Aorta (tissue), 5 donors: ENCODE data around the gene CD300A. TPM values are rescaled to one million over a fixed set of nuclear protein-coding genes. Genes with fewer than 3 reads are reported as not detected.

ENCODE experiments used
- ATAC-seq: fragments of 200-7000 bp; cut with Tn5 transposase; one replicate; pipeline ENCODE4 v1.9.1; 2022; ENCODE audit warnings: moderate library complexity; ENCODE audit not compliant: low FRiP score
- DNase-seq, 2 donors: peaks; one replicate each; pipeline ENCODE4 v3.0.0-alpha.2; 2020
- H3K27ac ChIP-seq, 2 donors: one replicate each; pipeline ENCODE4 v1.5.1; 2013; ENCODE audit warnings: low read length in 2 of 2, mild to moderate bottlenecking in 2 of 2, moderate library complexity in 2 of 2, control low read depth in 1 of 2, inconsistent platforms in 1 of 2, low read depth in 1 of 2
- H3K27me3 ChIP-seq, 2 donors: one replicate each; pipeline ENCODE4 v1.6.1; 2013; ENCODE audit warnings: control low read depth in 1 of 2, low read length in 1 of 2, mild to moderate bottlenecking in 1 of 2, moderate library complexity in 1 of 2; ENCODE audit not compliant: insufficient read depth in 2 of 2, control insufficient read depth in 1 of 2
- H3K36me3 ChIP-seq, 2 donors: one replicate each; pipeline ENCODE4 v1.6.1; 2013; ENCODE audit warnings: control low read depth in 1 of 2, low read length in 1 of 2, mild to moderate bottlenecking in 1 of 2; ENCODE audit not compliant: insufficient read depth in 2 of 2, control insufficient read depth in 1 of 2
- H3K4me1 ChIP-seq, 2 donors: one replicate each; pipeline ENCODE4 v1.6.1; 2013; ENCODE audit warnings: low read length in 2 of 2, control low read depth in 1 of 2, mild to moderate bottlenecking in 1 of 2, moderate library complexity in 1 of 2; ENCODE audit not compliant: insufficient read depth in 2 of 2, control insufficient read depth in 1 of 2
- H3K4me3 ChIP-seq, 2 donors: one replicate each; pipeline ENCODE4 v1.5.1; 2013; ENCODE audit warnings: low read length in 2 of 2, control low read depth in 1 of 2, mild to moderate bottlenecking in 1 of 2
- H3K9me3 ChIP-seq: one replicate; pipeline ENCODE4 v1.6.1; 2013; ENCODE audit warnings: mild to moderate bottlenecking, low read length; ENCODE audit not compliant: control insufficient read depth
- WGBS, 2 donors: extraction: QIAGEN DNeasy Blood & Tissue Kit; methylation state at CpG; one replicate each; pipeline ENCODE4 v1.1.7; 2013; 5-methylcytosine and 5-hydroxymethylcytosine counted together
- intact Hi-C, 2 donors: fragments of 100-400 bp; cut with DNase I; formaldehyde crosslinking; loops; one replicate each; pipeline versions ENCODE4 v1.14.2 to v1.15.0; 2022
- long read RNA-seq, 2 donors: library from polyadenylated mRNA; unstranded; transcript quantifications; one replicate each; pipeline ENCODE4 v2.0.0, GENCODE V29; 2020 to 2021
- polyA plus RNA-seq, 2 donors: library from polyadenylated mRNA; stranded (reverse); fragments of 200-250 nt; gene quantifications; one replicate each; pipeline ENCODE4 v1.2.3, GENCODE V29; 2013
- total RNA-seq, 2 donors: library from RNA; stranded (reverse); fragmentation: NEBNext Ultra II Directional; extraction: Animal tissue kit (Norgen Biotek cat#: 25700); gene quantifications; one replicate each; pipeline ENCODE4 v1.2.1, GENCODE V29; 2021
- donor health status: healthy with polysubstance abuse.
- donor health status: Bipolar disorder and iron deficiency.
- donor health status: DM: no; HTN: no; CAD: no.
- donor health status: DM: no; HTN: no; CAD: no.
- donor health status: DM: yes; HTN: yes; CAD: no.

The CD300A gene
- total RNA-seq (10 to 100 TPM; 10.3 to 10.4 TPM), polyA plus RNA-seq (1 to 10 TPM; 2.6 to 9.1 TPM)
- long read RNA-seq, donor 1, transcript CD300A-202 (7 exons, 1,858 nt) = major isoform, 37 of 59 reads
- long read RNA-seq, donor 1, partial matches to known transcripts = 3 of 59 reads
- long read RNA-seq, donor 1, other reads (novel, unspliced or antisense) = 16 of 59 reads
- long read RNA-seq, donor 2, transcript CD300A-202 (7 exons, 1,858 nt) = major isoform, 6 of 8 reads
- long read RNA-seq, donor 2, partial matches to known transcripts = 0 of 8 reads
- long read RNA-seq, donor 2, other reads (novel, unspliced or antisense) = 2 of 8 reads

- Histone ChIP-seq H3K4me3 (no peak within 1 kb of the TSS), H3K4me1 (no peaks in the 10 kb centered on the region), H3K9me3 (no peaks in the 10 kb centered on the region), H3K27ac (no peak within 1 kb of the TSS), H3K27me3 (no peaks in the 10 kb centered on the region), H3K36me3 (no peaks in the 10 kb centered on the region)
- WGBS, 2 donors = 10 to 16% methylated on average over 25 of the region's 25 CpGs
- intact Hi-C loops = no loop called here
- DNase-seq (peak in 1 of 2 donors; percentile 86), ATAC-seq (peak; percentile 23)
Measured at GRCh38 chr17:74466111-74466827, at the start of gene CD300A. TSS of gene CD300A (plus strand) at chr17:74466634. CDS start at chr17:74466704, 70 bp downstream.

- Histone ChIP-seq H3K9me3 (no peaks in the 10 kb centered on the region), H3K4me3 (no peak overlapping the region), H3K4me1 (no peaks in the 10 kb centered on the region), H3K27ac (no peak overlapping the region), H3K36me3 (no peaks in the 10 kb centered on the region), H3K27me3 (no peaks in the 10 kb centered on the region)
- intact Hi-C loops = loop anchor here in 1 of 2 donors (5.0 kb wide), 1 partner anchor 40 kb away; no protein-coding TSS in a partner anchor
- WGBS, 2 donors = 83 to 85% methylated on average over 12 of the region's 12 CpGs
- no peak for ATAC-seq
- no peak for DNase-seq
Measured at GRCh38 chr17:74417178-74418045, 49.0 kb upstream of the CD300A start.

- intact Hi-C loops = loop anchor here in 1 of 2 donors (5.0 kb wide), 1 partner anchor 37 kb away; no protein-coding TSS in a partner anchor
- no peaks in the 10 kb centered on the region for H3K4me1 ChIP-seq
- WGBS, 2 donors = 93 to 95% methylated on average over 10 of the region's 10 CpGs
- no peaks in the 10 kb centered on the region for H3K36me3 ChIP-seq
- H3K27ac ChIP-seq = no peak overlapping the region
- ATAC-seq = no peak
- H3K4me3 ChIP-seq = no peak overlapping the region
- H3K27me3 ChIP-seq = no peaks in the 10 kb centered on the region
- no peaks in the 10 kb centered on the region for H3K9me3 ChIP-seq
- no peak for DNase-seq
Measured at GRCh38 chr17:74419928-74420411, 46.5 kb upstream of the CD300A start.

GRCh38 chr17:74424117-74424516 is 42.3 kb upstream of the CD300A start:
- WGBS, 2 donors = 96 to 98% methylated on average over 7 of the region's 7 CpGs
- no peak overlapping the region for H3K27ac ChIP-seq
- DNase-seq (no peak), ATAC-seq (no peak)
- intact Hi-C loops = no loop called here
- no peaks in the 10 kb centered on the region for H3K4me1 ChIP-seq
- H3K36me3 ChIP-seq = no peaks in the 10 kb centered on the region
- no peak overlapping the region for H3K4me3 ChIP-seq
- H3K9me3 ChIP-seq = no peaks in the 10 kb centered on the region
- no peaks in the 10 kb centered on the region for H3K27me3 ChIP-seq

GRCh38 chr17:74424657-74425056 is 41.8 kb upstream of the CD300A start:
- DNase-seq (no peak), ATAC-seq (peak; percentile 55)
- intact Hi-C loops = loop anchor here (5.0 kb wide), 1 partner anchor 42 kb away; no protein-coding TSS in a partner anchor
- 69 to 70% methylated on average over 14 of the region's 14 CpGs for WGBS, 2 donors
- Histone ChIP-seq H3K27me3 (no peaks in the 10 kb centered on the region), H3K27ac (no peak overlapping the region), H3K4me3 (no peak overlapping the region), H3K9me3 (no peaks in the 10 kb centered on the region), H3K36me3 (no peaks in the 10 kb centered on the region), H3K4me1 (no peaks in the 10 kb centered on the region)

GRCh38 chr17:74426551-74427047 is 39.8 kb upstream of the CD300A start:
- intact Hi-C loops = loop anchor here (5.0 kb wide), 1 partner anchor 44 kb away; no protein-coding TSS in a partner anchor
- H3K36me3 ChIP-seq = no peaks in the 10 kb centered on the region
- WGBS, 2 donors = 93 to 95% methylated on average over 9 of the region's 9 CpGs
- no peaks in the 10 kb centered on the region for H3K9me3 ChIP-seq
- peak overlapping the region in 1 of 2 donors; percentile 14 for H3K27ac ChIP-seq
- no peak overlapping the region for H3K4me3 ChIP-seq
- DNase-seq = no peak
- ATAC-seq = no peak
- H3K4me1 ChIP-seq = no peaks in the 10 kb centered on the region
- no peaks in the 10 kb centered on the region for H3K27me3 ChIP-seq

GRCh38 chr17:74427048-74427762 is 39.2 kb upstream of the CD300A start:
- DNase-seq (no peak), ATAC-seq (no peak)
- H3K4me3 ChIP-seq = no peak overlapping the region
- H3K36me3 ChIP-seq = no peaks in the 10 kb centered on the region
- peak overlapping the region in 1 of 2 donors; percentile 14 for H3K27ac ChIP-seq
- no peaks in the 10 kb centered on the region for H3K27me3 ChIP-seq
- no peaks in the 10 kb centered on the region for H3K9me3 ChIP-seq
- WGBS, 2 donors = 49 to 52% methylated on average over 10 of the region's 10 CpGs
- no peaks in the 10 kb centered on the region for H3K4me1 ChIP-seq
- intact Hi-C loops = loop anchor here (5.0 kb wide), 1 partner anchor 45 kb away; no protein-coding TSS in a partner anchor
